ENCODE results near the gene KAZN. TPM values are rescaled to one million over a fixed set of nuclear protein-coding genes. Genes with fewer than 3 reads are reported as not detected.

KAZN gene
- total and polyA plus RNA-seq, 8 donors, result 1.2 to 50.7 (median 6.8) TPM

GRCh38 chr1:14662116-14662515 is 63.6 kb downstream of the KAZN start:
- WGBS, 5 donors, result 64 to 70% (median 68%) methylated on average over 9 of the region's 9 CpGs
- TF ChIP-seq POLR2AphosphoS5 (IDR thresholded peaks at IDR 0.05) (no peak), EP300 (IDR thresholded peaks at IDR 0.05) (no peak)
- H3K4me1 ChIP-seq, result no peaks in the 10 kb centered on the region
- intact Hi-C loops (cut with DNase I; ENCODE audit: low total_unique reads), result no loop called here
- H3K27me3 ChIP-seq, result peaks cover 0 to 12% (median 0%) of the 10 kb centered on the region in 3 donors
- H3K4me3 ChIP-seq, result no peak overlapping the region
- no peaks in the 10 kb centered on the region for H3K9me3 ChIP-seq
- peak in 1 of 2 donors; percentile 28 for DNase-seq
- H3K27ac ChIP-seq, result peak overlapping the region in 1 of 5 donors; percentile 29
- no peaks in the 10 kb centered on the region for H3K36me3 ChIP-seq

DNA sequence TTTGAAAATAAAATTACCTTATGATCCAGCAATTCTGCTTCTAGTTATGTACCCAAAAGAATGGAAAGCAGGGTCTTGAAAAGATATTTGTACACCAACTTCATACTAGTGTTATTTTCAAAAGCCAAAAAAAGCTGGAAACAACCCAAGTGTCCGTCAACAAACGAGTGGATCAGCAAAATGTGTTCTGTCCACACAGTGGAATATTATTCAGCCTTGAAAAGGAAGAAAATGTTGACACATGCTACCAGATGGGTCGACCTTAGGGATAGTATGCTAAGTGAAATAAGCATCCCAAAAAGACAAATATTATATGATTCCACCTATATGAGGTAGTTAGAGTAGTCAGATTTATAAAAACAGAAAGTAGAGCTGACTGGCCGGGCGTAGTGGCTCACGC is 65.3 kb downstream of the KAZN start:
- Histone ChIP-seq H3K4me1 (no peaks in the 10 kb centered on the region), H3K9me3 (no peaks in the 10 kb centered on the region), H3K27ac (no peak overlapping the region), H3K27me3 (peaks cover 0 to 3% (median 0%) of the 10 kb centered on the region in 3 donors), H3K4me3 (no peak overlapping the region), H3K36me3 (no peaks in the 10 kb centered on the region)
- 81 to 91% (median 89%) methylated on average over 6 of the region's 6 CpGs for WGBS, 5 donors
- no peak for DNase-seq
- intact Hi-C loops (cut with DNase I; ENCODE audit: low total_unique reads), result no loop called here
- TF ChIP-seq POLR2A (IDR thresholded peaks at IDR 0.05) (no peak), POLR2AphosphoS5 (IDR thresholded peaks at IDR 0.05) (no peak), CTCF (IDR thresholded peaks at IDR 0.05) (no peak), EP300 (IDR thresholded peaks at IDR 0.05) (no peak)

- intact Hi-C loops (cut with DNase I; ENCODE audit: low total_unique reads), result no loop called here
- H3K9me3 ChIP-seq, result no peaks in the 10 kb centered on the region
- no peaks in the 10 kb centered on the region for H3K4me1 ChIP-seq
- DNase-seq, result no peak
- H3K27me3 ChIP-seq, result peaks cover 0 to 3% (median 0%) of the 10 kb centered on the region in 3 donors
- no peaks in the 10 kb centered on the region for H3K36me3 ChIP-seq
- WGBS, 5 donors, result 69 to 78% (median 72%) methylated on average over 6 of the region's 6 CpGs
- no peak for TF ChIP-seq POLR2A (IDR thresholded peaks at IDR 0.05)
- H3K27ac ChIP-seq, result no peak overlapping the region
- no peak overlapping the region for H3K4me3 ChIP-seq
Measured at GRCh38 chr1:14666373-14666772, 67.9 kb downstream of the KAZN start.

GRCh38 chr1:14666962-14667650 is 68.6 kb downstream of the KAZN start:
- Histone ChIP-seq H3K27ac (no peak overlapping the region), H3K4me3 (no peak overlapping the region), H3K36me3 (no peaks in the 10 kb centered on the region), H3K27me3 (peaks cover 0 to 3% (median 0%) of the 10 kb centered on the region in 3 donors), H3K9me3 (no peaks in the 10 kb centered on the region), H3K4me1 (no peaks in the 10 kb centered on the region)
- DNase-seq, result peak in 1 of 2 donors; percentile 41
- TF ChIP-seq CTCF (IDR thresholded peaks at IDR 0.05) (no peak), POLR2AphosphoS5 (IDR thresholded peaks at IDR 0.05) (no peak), EP300 (IDR thresholded peaks at IDR 0.05) (no peak), POLR2A (IDR thresholded peaks at IDR 0.05) (no peak)
- WGBS, 5 donors, result 74 to 86% (median 83%) methylated on average over 15 of the region's 15 CpGs
- intact Hi-C loops (cut with DNase I; ENCODE audit: low total_unique reads), result no loop called here

DNA sequence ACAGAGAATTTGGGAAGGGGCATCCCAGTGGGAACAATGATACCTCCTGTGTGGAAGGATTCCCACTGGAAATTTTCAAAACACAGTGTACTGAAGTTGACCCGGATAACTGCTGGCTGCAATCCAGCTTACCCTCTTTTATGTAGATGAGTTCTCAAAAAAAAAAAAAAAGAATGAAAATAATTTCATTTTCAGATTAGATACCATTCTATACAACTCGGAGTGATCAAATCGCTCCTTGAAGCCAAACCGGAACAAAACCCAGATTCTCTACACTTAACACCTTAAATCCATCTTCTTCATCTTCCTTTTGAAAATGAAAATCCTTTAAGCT is 69.1 kb downstream of the KAZN start:
- Histone ChIP-seq H3K9me3 (no peaks in the 10 kb centered on the region), H3K4me3 (no peak overlapping the region), H3K27me3 (peaks cover 0 to 3% (median 0%) of the 10 kb centered on the region in 3 donors), H3K4me1 (no peaks in the 10 kb centered on the region), H3K36me3 (no peaks in the 10 kb centered on the region), H3K27ac (no peak overlapping the region)
- no peak for DNase-seq
- TF ChIP-seq POLR2A (IDR thresholded peaks at IDR 0.05) (no peak), EP300 (IDR thresholded peaks at IDR 0.05) (no peak), CTCF (IDR thresholded peaks at IDR 0.05) (no peak), POLR2AphosphoS5 (IDR thresholded peaks at IDR 0.05) (no peak)
- intact Hi-C loops (cut with DNase I; ENCODE audit: low total_unique reads), result no loop called here
- 50 to 68% (median 55%) methylated on average over 4 of the region's 4 CpGs for WGBS, 5 donors
